ENCODE data around the gene CRYAB. TPM values are rescaled to one million over a fixed set of nuclear protein-coding genes. Genes with fewer than 3 reads are reported as not detected.

The CRYAB gene
- total RNA-seq, 1 donor from 2014 or later: 35.5 TPM

GRCh38 chr11:111922803-111923202 lies 11.2 kb upstream of the CRYAB start:
- H3K27me3 Mint-ChIP-seq (ENCODE audit: unreplicated experiment): no peaks in the 10 kb centered on the region
- no peak for TF ChIP-seq CTCF (IDR thresholded peaks at IDR 0.05)
- H3K4me1 Mint-ChIP-seq (ENCODE audit: unreplicated experiment): peaks cover 40% of the 10 kb centered on the region
- H3K36me3 Mint-ChIP-seq (ENCODE audit: unreplicated experiment): no peaks in the 10 kb centered on the region
- H3K4me3 Mint-ChIP-seq (ENCODE audit: unreplicated experiment): peak overlapping the region; percentile 28
- H3K27ac Mint-ChIP-seq (ENCODE audit: unreplicated experiment): peak overlapping the region; percentile 93
- DNase-seq (ENCODE audit: extremely low spot score, unreplicated experiment): no peak
- no peaks in the 10 kb centered on the region for H3K9me3 Mint-ChIP-seq (ENCODE audit: unreplicated experiment)

DNA sequence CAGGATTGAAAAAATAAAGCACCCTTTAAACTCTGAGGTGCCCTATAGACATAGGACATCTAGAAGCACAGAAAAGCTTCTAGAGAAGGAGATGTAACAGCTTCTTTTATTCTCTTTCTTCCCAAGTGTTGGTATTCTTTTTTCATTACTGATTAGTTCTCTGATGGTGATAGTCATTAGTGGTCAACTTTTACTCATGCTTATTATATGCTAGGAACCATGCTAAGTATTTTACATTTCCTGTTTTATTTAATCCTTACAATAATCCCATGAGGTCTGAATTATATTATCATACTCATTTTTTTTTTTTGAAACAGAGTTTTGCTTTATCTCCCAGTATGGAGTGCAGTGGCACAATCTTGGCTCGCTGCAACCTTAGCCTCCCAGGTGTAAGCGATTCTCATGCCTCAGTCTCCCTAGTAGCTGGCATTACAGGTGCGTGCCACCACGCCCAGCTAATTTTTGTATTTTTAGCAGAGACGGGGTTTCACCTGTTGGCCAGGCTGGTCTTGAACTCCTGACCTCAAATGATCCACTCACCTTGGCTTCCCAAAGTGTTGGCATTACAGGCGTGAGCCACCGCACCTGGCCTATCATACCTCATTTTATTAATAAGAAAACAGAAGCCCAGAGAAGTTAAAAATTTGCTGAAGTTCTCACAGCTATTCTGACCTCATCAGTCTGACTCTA lies 10.1 kb upstream of the CRYAB start:
- Mint-ChIP-seq H3K9me3 (ENCODE audit: unreplicated experiment) (no peaks in the 10 kb centered on the region), H3K27me3 (ENCODE audit: unreplicated experiment) (no peaks in the 10 kb centered on the region), H3K27ac (ENCODE audit: unreplicated experiment) (no peak overlapping the region), H3K36me3 (ENCODE audit: unreplicated experiment) (no peaks in the 10 kb centered on the region), H3K4me1 (ENCODE audit: unreplicated experiment) (peaks cover 35% of the 10 kb centered on the region), H3K4me3 (ENCODE audit: unreplicated experiment) (no peak overlapping the region)
- DNase-seq (ENCODE audit: extremely low spot score, unreplicated experiment): no peak
- TF ChIP-seq CTCF (IDR thresholded peaks at IDR 0.05): no peak

DNA sequence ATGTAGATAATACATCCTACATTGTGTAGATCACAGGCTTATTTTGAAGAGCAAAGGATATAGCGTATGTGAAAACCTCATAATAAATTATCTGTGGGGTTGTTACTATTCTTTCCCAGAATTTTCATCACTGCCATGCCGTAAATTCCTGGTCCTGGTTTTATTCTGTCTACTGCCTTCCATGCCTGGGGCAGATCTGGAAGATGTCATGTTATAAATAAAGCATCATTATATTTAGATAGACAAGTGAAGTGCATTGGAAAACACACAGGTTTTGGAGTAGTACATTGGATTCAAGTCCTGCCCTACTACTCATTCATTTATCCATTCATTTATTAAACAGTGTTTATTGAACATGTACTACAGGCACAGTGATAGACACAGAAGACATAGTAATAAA lies 9.3 kb upstream of the CRYAB start:
- Mint-ChIP-seq H3K27me3 (ENCODE audit: unreplicated experiment) (peaks cover 7% of the 10 kb centered on the region), H3K36me3 (ENCODE audit: unreplicated experiment) (no peaks in the 10 kb centered on the region), H3K27ac (ENCODE audit: unreplicated experiment) (no peak overlapping the region), H3K4me1 (ENCODE audit: unreplicated experiment) (peaks cover 29% of the 10 kb centered on the region), H3K9me3 (ENCODE audit: unreplicated experiment) (no peaks in the 10 kb centered on the region), H3K4me3 (ENCODE audit: unreplicated experiment) (no peak overlapping the region)
- DNase-seq (ENCODE audit: extremely low spot score, unreplicated experiment): no peak
- TF ChIP-seq CTCF (IDR thresholded peaks at IDR 0.05): no peak

DNA sequence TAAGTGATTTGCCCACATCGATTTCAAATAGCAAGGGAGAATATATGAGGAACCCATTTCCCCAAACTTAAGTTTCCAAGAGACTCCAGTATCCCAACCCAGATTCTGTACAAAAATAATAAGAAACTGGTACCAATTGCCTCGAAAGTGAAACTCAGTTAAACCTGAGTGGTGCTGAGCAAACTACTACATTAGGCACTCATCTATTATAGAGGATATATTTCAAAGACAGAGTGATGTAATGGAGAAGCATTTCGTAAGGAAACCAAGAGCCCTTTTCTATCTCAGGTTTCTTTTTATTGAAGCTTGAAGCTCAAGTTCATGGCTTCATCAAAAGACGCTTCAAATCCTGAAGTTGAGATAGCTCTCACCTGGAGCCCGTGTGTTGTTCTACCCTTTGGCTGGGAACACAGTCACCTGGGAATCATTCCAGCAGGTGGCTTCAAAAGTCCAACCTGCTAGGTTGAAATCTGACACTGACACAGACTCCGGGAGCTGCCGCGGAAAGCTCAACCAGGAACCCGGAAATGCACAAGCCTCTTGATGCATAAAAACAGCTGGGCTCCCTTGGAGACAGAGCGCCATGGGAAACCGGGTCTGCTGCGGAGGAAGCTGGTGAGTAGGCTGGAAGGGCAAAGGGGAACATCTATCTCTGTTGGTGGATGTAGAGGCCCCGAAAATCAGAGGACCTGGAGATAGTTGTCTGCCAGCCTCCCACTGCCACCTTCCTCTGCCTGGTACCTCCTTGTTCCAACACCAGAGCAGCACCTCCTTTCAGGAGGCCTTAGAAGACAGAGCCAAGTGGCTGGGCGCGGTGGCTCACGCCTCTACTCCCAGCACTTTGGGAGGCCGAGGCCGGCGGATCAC lies 7.1 kb upstream of the CRYAB start, which contains the start of gene C11orf52:
C11orf52 (plus strand) TSS at position 524 of the 867 bp plus-strand sequence; CDS start at position 584, 60 bp downstream.
- H3K27me3 Mint-ChIP-seq (ENCODE audit: unreplicated experiment): peaks cover 7% of the 10 kb centered on the region
- H3K36me3 Mint-ChIP-seq (ENCODE audit: unreplicated experiment): no peaks in the 10 kb centered on the region
- H3K4me3 Mint-ChIP-seq (ENCODE audit: unreplicated experiment): no peak within 1 kb of the TSS
- H3K27ac Mint-ChIP-seq (ENCODE audit: unreplicated experiment): peak within 1 kb of the TSS; percentile 44
- DNase-seq (ENCODE audit: extremely low spot score, unreplicated experiment): no peak
- TF ChIP-seq CTCF (IDR thresholded peaks at IDR 0.05): no peak
- H3K9me3 Mint-ChIP-seq (ENCODE audit: unreplicated experiment): no peaks in the 10 kb centered on the region
- H3K4me1 Mint-ChIP-seq (ENCODE audit: unreplicated experiment): peaks cover 28% of the 10 kb centered on the region

- no peak for TF ChIP-seq CTCF (IDR thresholded peaks at IDR 0.05)
- Mint-ChIP-seq H3K4me3 (ENCODE audit: unreplicated experiment) (no peak overlapping the region), H3K27me3 (ENCODE audit: unreplicated experiment) (peaks cover 7% of the 10 kb centered on the region), H3K9me3 (ENCODE audit: unreplicated experiment) (no peaks in the 10 kb centered on the region), H3K27ac (ENCODE audit: unreplicated experiment) (no peak overlapping the region), H3K36me3 (ENCODE audit: unreplicated experiment) (no peaks in the 10 kb centered on the region), H3K4me1 (ENCODE audit: unreplicated experiment) (peaks cover 26% of the 10 kb centered on the region)
- no peak for DNase-seq (ENCODE audit: extremely low spot score, unreplicated experiment)
These were observed 6.2 kb upstream of the CRYAB start for GRCh38 chr11:111917788-111918187.
